Subcutaneous adipose tissue (tissue), 4 donors: ENCODE measurements around the gene RCL1. TPM values are rescaled to one million over a fixed set of nuclear protein-coding genes. Genes with fewer than 3 reads are reported as not detected.

Experiments used
- total RNA-seq, 4 donors: library from RNA; depleted of rRNA; stranded (reverse); fragments of >200 nt; gene quantifications; one replicate each; pipeline ENCODE4 v1.1.0, GENCODE V29; 2016
- TF ChIP-seq, protein P1 (sequence below): fragments of 450-650 bp; IDR thresholded peaks from one replicate; pipeline ENCODE4 v1.5.1; 2016; ENCODE audit warnings: low read depth, mild to moderate bottlenecking, control low read depth, antibody characterized with exemption, moderate library complexity

The RCL1 gene, protein sequence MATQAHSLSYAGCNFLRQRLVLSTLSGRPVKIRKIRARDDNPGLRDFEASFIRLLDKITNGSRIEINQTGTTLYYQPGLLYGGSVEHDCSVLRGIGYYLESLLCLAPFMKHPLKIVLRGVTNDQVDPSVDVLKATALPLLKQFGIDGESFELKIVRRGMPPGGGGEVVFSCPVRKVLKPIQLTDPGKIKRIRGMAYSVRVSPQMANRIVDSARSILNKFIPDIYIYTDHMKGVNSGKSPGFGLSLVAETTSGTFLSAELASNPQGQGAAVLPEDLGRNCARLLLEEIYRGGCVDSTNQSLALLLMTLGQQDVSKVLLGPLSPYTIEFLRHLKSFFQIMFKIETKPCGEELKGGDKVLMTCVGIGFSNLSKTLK
- 100 to 1,000 TPM in 2 of 4 donors, 10 to 100 TPM in 2; 64.4 to 166 (median 102) TPM for total RNA-seq

DNA sequence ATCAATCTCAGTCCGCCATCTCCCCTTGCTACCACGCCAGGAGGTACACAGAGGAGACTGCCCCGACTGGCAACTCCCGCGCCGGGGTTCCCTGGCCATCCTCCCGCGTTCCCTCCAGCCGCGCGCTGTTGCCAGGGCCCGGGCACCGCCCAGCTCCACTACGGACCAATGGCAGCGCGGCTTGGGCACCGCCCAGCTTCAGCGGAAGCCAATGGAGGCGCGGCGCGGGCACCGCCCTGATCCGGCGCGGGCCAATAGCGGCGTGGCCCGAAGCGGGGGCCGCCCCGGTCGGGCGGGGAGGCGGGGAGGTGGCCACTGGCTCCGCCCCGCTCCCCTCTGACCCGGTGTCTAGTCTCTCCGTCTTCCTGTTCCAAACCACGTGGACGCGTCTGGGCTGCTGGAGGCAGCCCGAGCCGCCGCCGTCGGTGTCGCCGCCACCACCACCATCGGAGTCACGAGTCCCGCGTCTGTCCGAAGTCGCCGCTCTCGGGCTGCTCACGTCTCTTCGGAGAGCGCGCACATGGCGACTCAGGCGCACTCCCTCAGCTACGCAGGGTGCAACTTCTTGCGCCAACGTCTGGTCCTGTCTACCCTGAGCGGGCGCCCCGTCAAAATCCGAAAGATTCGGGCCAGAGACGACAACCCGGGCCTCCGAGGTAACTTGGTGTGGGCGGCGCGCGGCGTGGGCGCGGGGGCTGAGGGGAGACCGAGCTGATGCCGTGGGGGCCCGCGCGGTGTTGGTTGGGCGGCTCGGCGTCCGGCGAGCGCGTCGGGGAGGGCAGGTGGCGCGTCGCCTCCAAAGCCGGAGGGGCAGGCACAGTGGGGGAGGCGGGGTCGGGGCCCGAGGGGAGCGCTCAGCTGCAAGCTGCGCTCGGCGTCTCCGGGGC lies at the start of gene RCL1:
Gene RCL1, plus strand, starts transcription at position 373 of the 887 bp plus-strand sequence. Its CDS starts 148 bp downstream, at position 521.
- TF ChIP-seq, protein P1, sequence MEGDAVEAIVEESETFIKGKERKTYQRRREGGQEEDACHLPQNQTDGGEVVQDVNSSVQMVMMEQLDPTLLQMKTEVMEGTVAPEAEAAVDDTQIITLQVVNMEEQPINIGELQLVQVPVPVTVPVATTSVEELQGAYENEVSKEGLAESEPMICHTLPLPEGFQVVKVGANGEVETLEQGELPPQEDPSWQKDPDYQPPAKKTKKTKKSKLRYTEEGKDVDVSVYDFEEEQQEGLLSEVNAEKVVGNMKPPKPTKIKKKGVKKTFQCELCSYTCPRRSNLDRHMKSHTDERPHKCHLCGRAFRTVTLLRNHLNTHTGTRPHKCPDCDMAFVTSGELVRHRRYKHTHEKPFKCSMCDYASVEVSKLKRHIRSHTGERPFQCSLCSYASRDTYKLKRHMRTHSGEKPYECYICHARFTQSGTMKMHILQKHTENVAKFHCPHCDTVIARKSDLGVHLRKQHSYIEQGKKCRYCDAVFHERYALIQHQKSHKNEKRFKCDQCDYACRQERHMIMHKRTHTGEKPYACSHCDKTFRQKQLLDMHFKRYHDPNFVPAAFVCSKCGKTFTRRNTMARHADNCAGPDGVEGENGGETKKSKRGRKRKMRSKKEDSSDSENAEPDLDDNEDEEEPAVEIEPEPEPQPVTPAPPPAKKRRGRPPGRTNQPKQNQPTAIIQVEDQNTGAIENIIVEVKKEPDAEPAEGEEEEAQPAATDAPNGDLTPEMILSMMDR, result no peak

DNA sequence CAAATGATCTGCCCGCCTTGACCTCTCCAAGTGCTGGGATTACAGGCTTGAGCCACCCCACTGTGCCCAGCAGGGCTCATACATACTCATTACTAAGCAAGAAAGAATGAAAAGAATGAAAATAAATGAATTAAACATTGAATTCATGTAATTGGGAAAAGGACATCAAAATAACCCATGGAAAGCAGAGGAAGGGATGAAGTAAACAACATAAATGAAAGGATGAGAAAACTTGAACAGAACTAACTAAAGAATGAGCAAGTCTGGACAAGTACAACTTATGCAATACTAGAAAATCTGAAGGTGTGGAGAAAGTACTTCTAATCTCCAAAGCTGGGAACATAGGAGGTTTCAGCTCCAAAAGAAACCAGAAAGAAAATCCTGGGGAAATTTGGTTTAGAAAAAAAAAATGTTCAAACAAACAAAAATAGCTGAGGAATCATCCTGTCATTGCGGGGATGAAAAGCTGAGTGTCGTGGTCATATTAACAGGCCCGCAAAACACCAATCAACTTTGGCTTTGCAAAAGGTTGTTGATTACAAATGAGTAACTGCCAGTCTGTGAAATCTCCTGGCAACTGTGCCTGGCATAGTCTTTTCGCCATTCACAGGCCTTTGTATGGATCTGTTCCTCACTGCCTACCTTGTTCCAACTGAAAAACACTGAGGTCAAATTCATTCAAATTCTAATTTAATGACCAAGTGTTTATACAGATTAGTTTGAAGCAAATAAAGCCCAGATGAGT lies 49.4 kb upstream of the RCL1 start:
- TF ChIP-seq, protein P1, result no peak

DNA sequence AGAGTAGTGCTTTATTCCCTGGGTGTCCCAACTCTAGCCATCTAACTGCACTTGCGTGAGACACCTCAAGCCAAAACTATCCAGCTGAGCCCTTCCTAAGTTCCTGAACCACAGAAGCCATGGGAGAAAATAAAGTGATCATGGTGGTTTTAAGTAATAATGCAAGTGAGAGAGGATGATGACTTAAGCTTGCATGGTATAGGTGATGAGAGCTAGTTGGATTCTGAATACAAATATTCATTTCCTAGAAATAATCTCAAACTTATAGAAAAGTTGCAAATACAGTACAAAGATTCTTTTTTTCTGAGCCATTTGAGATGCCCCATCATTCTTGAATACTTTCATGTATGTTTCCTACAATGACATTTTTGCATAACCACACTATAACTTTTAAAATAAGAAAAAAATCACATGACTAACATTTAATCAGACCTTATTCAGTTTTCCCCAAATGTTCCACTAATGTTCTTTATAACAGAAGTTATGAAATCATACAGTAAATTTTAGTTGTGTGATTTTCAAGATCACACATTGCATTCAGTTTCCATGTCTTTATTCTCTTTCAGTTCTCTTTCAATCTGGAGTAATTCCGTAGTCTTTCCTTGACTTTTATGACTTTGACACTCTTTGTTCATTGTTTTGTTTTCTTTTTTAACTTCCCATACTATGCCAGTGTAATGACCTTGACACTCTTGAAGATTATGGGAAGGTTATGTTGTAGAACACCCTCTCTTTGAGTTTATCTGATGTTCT lies 46.3 kb upstream of the RCL1 start:
- TF ChIP-seq, protein P1, result no peak

DNA sequence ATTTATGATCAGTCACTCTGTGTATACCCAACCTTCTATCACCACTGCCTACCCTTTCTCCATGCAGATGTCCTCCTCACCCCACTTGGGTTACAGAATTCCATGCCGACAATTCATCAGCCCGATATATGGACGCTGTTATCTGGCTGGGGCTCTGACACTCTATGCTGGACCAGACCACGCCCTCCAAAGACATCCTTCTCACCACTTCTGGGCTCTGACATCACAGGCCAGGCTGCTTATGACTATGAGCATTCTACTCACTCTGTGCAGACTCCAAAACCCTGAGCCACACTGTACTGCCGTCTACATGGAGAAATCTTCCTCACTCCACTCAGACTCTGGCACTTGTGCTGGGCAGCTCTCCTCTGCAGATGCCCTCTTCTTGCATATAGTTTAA lies 44.1 kb upstream of the RCL1 start:
- TF ChIP-seq, protein P1, result no peak

DNA sequence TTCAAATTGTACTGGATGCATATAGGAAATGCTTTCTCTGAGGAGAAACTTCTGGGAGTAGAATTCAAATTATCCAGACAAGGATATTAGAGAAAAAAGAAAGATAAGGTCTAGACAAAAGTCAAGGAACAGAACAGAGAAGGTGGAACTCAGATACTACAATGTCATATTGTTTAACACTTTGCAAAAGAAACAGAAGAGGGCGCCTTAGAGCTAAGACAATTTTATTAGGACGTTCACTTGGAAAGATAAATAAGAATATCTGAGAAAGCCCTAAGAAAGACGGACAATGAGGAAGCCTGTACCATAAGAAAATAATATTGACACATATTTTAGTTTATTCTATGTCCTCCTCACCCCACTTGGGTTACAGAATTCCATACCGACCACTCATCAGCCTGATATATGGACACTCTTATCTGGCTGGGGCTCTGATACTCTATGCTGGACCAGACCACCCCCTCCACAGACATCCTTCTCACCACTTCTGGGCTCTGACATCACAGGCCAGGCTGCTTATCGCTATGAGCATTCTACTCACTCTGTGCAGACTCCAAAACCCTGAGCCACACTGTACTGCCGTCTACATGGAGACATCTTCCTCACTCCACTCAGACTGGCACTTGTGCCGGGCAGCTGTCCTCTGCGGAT lies 42.6 kb upstream of the RCL1 start:
- TF ChIP-seq, protein P1, result no peak

DNA sequence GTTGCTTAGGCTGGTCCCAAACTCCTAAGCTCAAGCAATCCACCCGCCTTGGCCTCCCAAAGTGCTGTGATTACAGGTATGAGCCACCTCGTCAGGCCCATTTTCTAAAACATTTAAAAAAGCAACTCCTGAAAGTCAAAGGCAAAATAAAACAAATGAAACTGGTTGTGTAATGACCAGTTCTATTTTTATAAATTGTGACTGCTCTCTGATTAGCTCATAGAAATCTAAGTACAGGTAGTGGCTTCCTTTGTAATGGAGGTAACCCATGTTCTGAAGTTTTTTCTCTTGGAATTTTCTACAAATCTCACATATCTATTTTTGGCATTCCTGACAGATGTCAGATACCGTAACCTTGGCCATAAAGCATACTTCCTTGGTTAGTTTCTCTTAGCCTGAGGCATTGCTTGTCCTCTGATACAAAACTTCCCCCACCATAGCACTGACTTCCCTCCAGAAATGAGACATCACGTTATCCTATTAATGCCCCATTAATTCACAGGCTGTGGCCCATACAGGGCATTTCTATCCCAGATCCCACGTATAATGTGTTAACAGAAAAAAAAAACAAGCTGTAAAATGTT lies 37.6 kb upstream of the RCL1 start:
- TF ChIP-seq, protein P1, result no peak
